ENCODE results near the gene PDZRN3.
A peak's percentile ranks its signal among the peaks of the same experiment; 100 is the strongest.

Gene PDZRN3

GRCh38 chr3:73411545-73411944 lies 213.2 kb downstream of the PDZRN3 start:
- DNase-seq = no peak

- peak; percentile 95 for DNase-seq
These were observed 215.5 kb downstream of the PDZRN3 start for GRCh38 chr3:73409138-73409763.

GRCh38 chr3:73408634-73409033 lies 216.1 kb downstream of the PDZRN3 start:
- DNase-seq = no peak

- no peak for DNase-seq
These were observed 217.2 kb downstream of the PDZRN3 start for GRCh38 chr3:73407577-73407976.

- DNase-seq = peak; percentile 22
These were observed 218.9 kb downstream of the PDZRN3 start for GRCh38 chr3:73405853-73406252.

GRCh38 chr3:73405000-73405399 lies 219.7 kb downstream of the PDZRN3 start:
- no peak for DNase-seq

- peak; percentile 13 for DNase-seq
These were observed 220.3 kb downstream of the PDZRN3 start for GRCh38 chr3:73404435-73404834.

GRCh38 chr3:73403444-73403843 lies 221.3 kb downstream of the PDZRN3 start:
- no peak for DNase-seq

- no peak for DNase-seq
These were observed 223.0 kb downstream of the PDZRN3 start for GRCh38 chr3:73401616-73402279.

- DNase-seq = no peak
These were observed 223.7 kb downstream of the PDZRN3 start for GRCh38 chr3:73401059-73401458.

- no peak for DNase-seq
These were observed 225.0 kb downstream of the PDZRN3 start for GRCh38 chr3:73399666-73400253.

- DNase-seq = peak; percentile 21
These were observed 225.6 kb downstream of the PDZRN3 start for GRCh38 chr3:73399106-73399505.

- no peak for DNase-seq
These were observed 226.7 kb downstream of the PDZRN3 start for GRCh38 chr3:73398084-73398483.

- no peak for DNase-seq
These were observed 230.5 kb downstream of the PDZRN3 start for GRCh38 chr3:73394240-73394639.

- DNase-seq = no peak
These were observed 231.7 kb downstream of the PDZRN3 start for GRCh38 chr3:73393005-73393404.

- DNase-seq = no peak
These were observed 232.8 kb downstream of the PDZRN3 start for GRCh38 chr3:73391984-73392383.

- DNase-seq = no peak
These were observed 234.8 kb downstream of the PDZRN3 start for GRCh38 chr3:73389928-73390327.

GRCh38 chr3:73389117-73389813 lies 235.5 kb downstream of the PDZRN3 start:
- no peak for DNase-seq

GRCh38 chr3:73385568-73385967 lies 239.2 kb downstream of the PDZRN3 start:
- DNase-seq = no peak

GRCh38 chr3:73384091-73384906 lies 240.4 kb downstream of the PDZRN3 start:
- no peak for DNase-seq

- DNase-seq = no peak
These were observed 241.2 kb downstream of the PDZRN3 start for GRCh38 chr3:73383470-73384049.

- DNase-seq = no peak
These were observed 243.2 kb downstream of the PDZRN3 start for GRCh38 chr3:73381551-73381950.
